Left lung (tissue), 10 donors: ENCODE data around the gene RIOK1. TPM values are rescaled to one million over a fixed set of nuclear protein-coding genes. Genes with fewer than 3 reads are reported as not detected.

Source experiments
- ATAC-seq: fragments of 200-7000 bp; cut with Tn5 transposase; one replicate; pipeline ENCODE4 v1.9.1; 2020; ENCODE audit warnings: moderate library complexity
- DNase-seq, 4 donors: peaks; one replicate each; pipeline ENCODE4 v3.0.0-alpha.2; 2013 to 2020
- H3K27ac ChIP-seq, 2 donors: fragments of 200-600 bp; sonication (generic) in 1 of 2; one replicate each; pipeline versions ENCODE4 v1.5.0 to v1.8.0; 2020 to 2021
- H3K27me3 ChIP-seq, 2 donors: fragments of 200-600 bp; sonication (generic) in 1 of 2; one replicate each; pipeline versions ENCODE4 v1.5.0 to v1.8.0; 2020 to 2021
- H3K36me3 ChIP-seq, 2 donors: fragments of 200-600 bp; sonication (generic) in 1 of 2; one replicate each; pipeline versions ENCODE4 v1.5.0 to v1.8.0; 2020 to 2021
- H3K4me1 ChIP-seq, 2 donors: fragments of 200-600 bp; one replicate each; pipeline ENCODE4 v1.8.0; 2021
- H3K4me3 ChIP-seq, 2 donors: fragments of 200-600 bp; sonication (generic) in 1 of 2; one replicate each; pipeline versions ENCODE4 v1.5.0 to v1.8.0; 2020 to 2021; ENCODE audit warnings: mild to moderate bottlenecking in 1 of 2
- H3K9me3 ChIP-seq, 2 donors: fragments of 200-600 bp; sonication (generic) in 1 of 2; one replicate each; pipeline versions ENCODE4 v1.5.0 to v1.8.0; 2020 to 2021
- CTCF ChIP-seq, 2 donors: fragments of 200-600 bp; sonication (generic) in 1 of 2; IDR thresholded peaks; one replicate each; pipeline versions ENCODE4 v1.5.0 to v1.8.0; 2021; ENCODE audit warnings: antibody characterized with exemption in 2 of 2
- intact Hi-C, 2 donors: fragments of 100-400 bp; cut with DNase I; formaldehyde crosslinking; loops; one replicate each; pipeline versions ENCODE4 v1.11.2 to v1.14.2; 2022
- polyA plus RNA-seq, 6 donors: library from polyadenylated mRNA; unstranded; fragments of 120-200 nt; gene quantifications; one replicate each; pipeline ENCODE4 v1.2.1, GENCODE V29; 2013; ENCODE audit not compliant: insufficient read length in 6 of 6
- total RNA-seq, 2 donors: library from RNA; stranded (reverse); fragmentation: NEBNext Ultra II Directional; extraction: Animal tissue kit (Norgen Biotek cat#: 25700); gene quantifications; one replicate each; pipeline ENCODE4 v1.2.1, GENCODE V29; 2021
- donor health status: DM: no; HTN: yes; CAD: no.
- donor health status: DM: no; HTN: no; CAD: no.

The RIOK1 gene
- total and polyA plus RNA-seq, 8 donors, result 15.0 to 38.3 (median 31.3) TPM

- no peak overlapping the region for H3K27ac ChIP-seq
- no peak for TF ChIP-seq CTCF (IDR thresholded peaks at IDR 0.05)
- DNase-seq (no peak), ATAC-seq (no peak)
- intact Hi-C loops, result no loop called here
- H3K4me3 ChIP-seq, result no peak overlapping the region
- H3K27me3 ChIP-seq, result no peaks in the 10 kb centered on the region
- H3K4me1 ChIP-seq, result no peaks in the 10 kb centered on the region
- no peaks in the 10 kb centered on the region for H3K9me3 ChIP-seq
- H3K36me3 ChIP-seq, result peaks cover 6 to 97% of the 10 kb centered on the region in 2 donors
These were observed 17.1 kb downstream of the RIOK1 start for GRCh38 chr6:7406743-7407142.

GRCh38 chr6:7409740-7410139, 20.1 kb downstream of the RIOK1 start:
- no peak for DNase-seq
- no peaks in the 10 kb centered on the region for H3K27me3 ChIP-seq
- no peak for ATAC-seq
- H3K4me3 ChIP-seq, result no peak overlapping the region
- no peaks in the 10 kb centered on the region for H3K4me1 ChIP-seq
- TF ChIP-seq CTCF (IDR thresholded peaks at IDR 0.05), result no peak
- H3K9me3 ChIP-seq, result no peaks in the 10 kb centered on the region
- intact Hi-C loops, result no loop called here
- H3K36me3 ChIP-seq, result peaks cover 6 to 97% of the 10 kb centered on the region in 2 donors
- no peak overlapping the region for H3K27ac ChIP-seq

- no peak for ATAC-seq
- H3K27ac ChIP-seq, result no peak overlapping the region
- TF ChIP-seq CTCF (IDR thresholded peaks at IDR 0.05), result no peak
- H3K9me3 ChIP-seq, result no peaks in the 10 kb centered on the region
- H3K4me3 ChIP-seq, result no peak overlapping the region
- peaks cover 6 to 97% of the 10 kb centered on the region in 2 donors for H3K36me3 ChIP-seq
- no peaks in the 10 kb centered on the region for H3K4me1 ChIP-seq
- no peak for DNase-seq
- intact Hi-C loops, result no loop called here
- H3K27me3 ChIP-seq, result no peaks in the 10 kb centered on the region
These were observed 21.2 kb downstream of the RIOK1 start for GRCh38 chr6:7410851-7411250.

- no peaks in the 10 kb centered on the region for H3K4me1 ChIP-seq
- H3K4me3 ChIP-seq, result no peak overlapping the region
- no peak overlapping the region for H3K27ac ChIP-seq
- no peak for ATAC-seq
- no peaks in the 10 kb centered on the region for H3K27me3 ChIP-seq
- no peaks in the 10 kb centered on the region for H3K9me3 ChIP-seq
- DNase-seq, result no peak
- H3K36me3 ChIP-seq, result peaks cover 6 to 97% of the 10 kb centered on the region in 2 donors
- no peak for TF ChIP-seq CTCF (IDR thresholded peaks at IDR 0.05)
- intact Hi-C loops, result no loop called here
These were observed 21.7 kb downstream of the RIOK1 start for GRCh38 chr6:7411328-7411727.

- ATAC-seq (no peak), DNase-seq (no peak)
- Histone ChIP-seq H3K27ac (no peak overlapping the region), H3K9me3 (no peaks in the 10 kb centered on the region), H3K4me3 (no peak overlapping the region), H3K36me3 (peaks cover 6 to 97% of the 10 kb centered on the region in 2 donors), H3K27me3 (no peaks in the 10 kb centered on the region), H3K4me1 (no peaks in the 10 kb centered on the region)
- intact Hi-C loops, result no loop called here
- no peak for TF ChIP-seq CTCF (IDR thresholded peaks at IDR 0.05)
These were observed 23.7 kb downstream of the RIOK1 start for GRCh38 chr6:7413151-7413823.
